ENCODE data around the gene TBCD.

TBCD gene

GRCh38 chr17:82826956-82827355, 75.1 kb downstream of the TBCD start:
- DNase-seq (ENCODE audit: extremely low spot score) = no peak
- TF ChIP-seq CTBP1 (IDR thresholded peaks at IDR 0.05; ENCODE audit: borderline replicate concordance) (no peak), NFRKB (IDR thresholded peaks at IDR 0.05) (no peak), FOXM1 (IDR thresholded peaks at IDR 0.05; ENCODE audit: borderline replicate concordance) (no peak), FOXK2 (IDR thresholded peaks at IDR 0.05) (no peak), ELF4 (IDR thresholded peaks at IDR 0.05) (no peak), ARNT (IDR thresholded peaks at IDR 0.05) (no peak)
- ChIA-PET POLR2A (no interaction called here), CTCF (no interaction called here)

DNA sequence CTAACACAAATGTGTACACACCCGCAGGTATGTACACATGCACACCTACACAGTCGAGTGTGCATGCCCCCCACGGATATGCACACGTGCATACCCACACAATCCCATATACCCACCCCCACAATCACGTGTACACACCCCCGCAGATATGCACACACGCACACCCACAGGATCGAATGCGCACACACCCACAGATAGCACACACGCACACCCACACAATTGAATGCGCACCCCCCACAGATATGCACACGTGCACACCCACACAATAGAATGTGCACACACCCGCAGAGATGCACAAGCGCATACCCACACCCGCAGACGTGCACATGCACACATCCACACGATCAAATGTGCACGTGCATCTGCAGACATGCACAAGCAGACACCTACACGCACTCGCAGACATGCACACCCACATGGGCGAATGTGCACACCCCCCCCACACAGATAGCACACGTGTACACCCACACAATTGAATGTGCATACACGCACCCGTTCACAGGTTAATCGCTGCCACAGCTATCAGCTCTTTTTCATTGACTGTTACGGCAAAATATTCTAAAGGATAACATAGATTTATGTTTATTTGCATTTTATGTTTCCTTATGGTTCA, 77.1 kb downstream of the TBCD start:
- TF ChIP-seq, protein P1, sequence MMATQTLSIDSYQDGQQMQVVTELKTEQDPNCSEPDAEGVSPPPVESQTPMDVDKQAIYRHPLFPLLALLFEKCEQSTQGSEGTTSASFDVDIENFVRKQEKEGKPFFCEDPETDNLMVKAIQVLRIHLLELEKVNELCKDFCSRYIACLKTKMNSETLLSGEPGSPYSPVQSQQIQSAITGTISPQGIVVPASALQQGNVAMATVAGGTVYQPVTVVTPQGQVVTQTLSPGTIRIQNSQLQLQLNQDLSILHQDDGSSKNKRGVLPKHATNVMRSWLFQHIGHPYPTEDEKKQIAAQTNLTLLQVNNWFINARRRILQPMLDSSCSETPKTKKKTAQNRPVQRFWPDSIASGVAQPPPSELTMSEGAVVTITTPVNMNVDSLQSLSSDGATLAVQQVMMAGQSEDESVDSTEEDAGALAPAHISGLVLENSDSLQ (IDR thresholded peaks at IDR 0.05) = no peak
- TF ChIP-seq FOXM1 (IDR thresholded peaks at IDR 0.05; ENCODE audit: borderline replicate concordance) (no peak), FOXK2 (IDR thresholded peaks at IDR 0.05) (no peak), TARDBP (IDR thresholded peaks at IDR 0.05) (no peak), ARNT (IDR thresholded peaks at IDR 0.05) (no peak), HDGF (IDR thresholded peaks at IDR 0.05; ENCODE audit: borderline replicate concordance) (no peak), CTBP1 (IDR thresholded peaks at IDR 0.05; ENCODE audit: borderline replicate concordance) (no peak), FOXA1 (IDR thresholded peaks at IDR 0.05) (no peak), LEF1 (IDR thresholded peaks at IDR 0.05; ENCODE audit: borderline replicate concordance) (no peak), ELF4 (IDR thresholded peaks at IDR 0.05) (no peak), SUZ12 (IDR thresholded peaks at IDR 0.05) (no peak), SP1 (IDR thresholded peaks at IDR 0.05) (no peak), NFRKB (IDR thresholded peaks at IDR 0.05) (no peak), ZNF384 (IDR thresholded peaks at IDR 0.05) (no peak)
- no peak for DNase-seq (ENCODE audit: extremely low spot score)
- POLR2A ChIA-PET = no interaction called here
- CTCF ChIA-PET = no interaction called here

DNA sequence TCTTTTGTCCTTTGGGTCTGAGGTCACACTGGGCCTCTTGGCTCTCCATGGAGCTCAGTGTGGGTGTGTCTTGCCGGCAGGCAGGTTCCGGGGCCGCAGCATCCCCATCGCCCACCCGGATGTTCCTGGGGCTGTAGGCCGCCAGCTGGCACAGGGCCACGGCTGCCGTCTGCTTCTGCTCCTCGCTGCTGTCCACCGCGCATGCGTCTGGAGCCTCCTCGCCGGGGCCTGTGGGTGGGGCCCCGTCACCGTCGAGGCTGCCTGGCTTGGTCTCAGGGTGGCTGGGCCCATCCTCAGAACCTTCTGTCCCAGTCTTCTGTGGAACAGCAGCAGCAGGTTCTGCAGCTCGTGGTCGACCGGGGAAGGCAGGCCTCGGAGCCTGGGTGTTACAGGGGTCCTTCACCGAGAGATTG, 78.4 kb downstream of the TBCD start:
- no peak for TF ChIP-seq LEF1 (IDR thresholded peaks at IDR 0.05; ENCODE audit: borderline replicate concordance)
- no peak for TF ChIP-seq FOXA1 (IDR thresholded peaks at IDR 0.05)
- TF ChIP-seq BHLHE40 (IDR thresholded peaks at IDR 0.05; ENCODE audit: borderline replicate concordance) = no peak
- no peak for TF ChIP-seq ELF4 (IDR thresholded peaks at IDR 0.05)
- no peak for TF ChIP-seq ARNT (IDR thresholded peaks at IDR 0.05)
- TF ChIP-seq L3MBTL2 (conservative IDR thresholded peaks at IDR 0.05) = no peak
- no peak for TF ChIP-seq FOXM1 (IDR thresholded peaks at IDR 0.05; ENCODE audit: borderline replicate concordance)
- POLR2A ChIA-PET = no interaction called here
- CTCF ChIA-PET = no interaction called here
- no peak for DNase-seq (ENCODE audit: extremely low spot score)

DNA sequence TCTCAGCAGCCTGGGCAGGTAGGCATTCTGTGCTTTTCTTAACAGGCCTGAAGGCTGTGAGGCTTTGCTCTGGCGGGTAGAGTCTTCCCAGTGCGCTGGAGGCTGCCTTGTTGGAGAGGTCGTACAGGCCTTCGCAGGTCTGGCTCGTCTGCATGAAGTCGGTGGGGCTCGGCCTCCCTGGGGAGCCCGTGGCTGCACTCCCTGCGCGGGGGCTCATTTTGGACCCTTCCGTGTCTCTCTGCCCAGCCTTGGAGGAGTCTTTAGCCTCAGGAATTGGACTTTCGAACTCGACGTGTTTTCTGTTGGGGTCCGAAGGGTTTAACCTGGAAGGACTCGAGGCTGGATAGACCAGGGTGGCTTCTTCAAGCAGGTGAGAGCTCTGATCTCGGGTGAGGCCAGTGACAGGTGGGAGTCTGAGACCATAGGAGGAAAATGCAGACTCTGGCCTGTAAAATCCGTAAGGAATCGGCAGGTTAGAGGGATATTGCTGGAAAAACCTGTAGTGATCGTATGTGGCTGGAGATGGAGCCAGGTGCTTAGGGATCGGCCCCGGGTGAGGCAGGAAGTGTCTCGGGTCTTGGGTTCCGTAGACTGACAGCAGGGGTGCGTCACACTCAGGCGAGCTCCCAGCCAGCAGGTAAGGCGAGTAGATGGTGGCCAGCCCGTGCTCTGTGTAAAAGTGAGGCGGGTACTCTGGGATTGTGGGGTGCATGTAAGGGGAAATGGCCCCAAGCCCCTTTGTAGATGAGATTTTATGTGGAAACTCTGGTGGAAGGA, 79.4 kb downstream of the TBCD start:
- TF ChIP-seq FOXA1 (IDR thresholded peaks at IDR 0.05) (no peak), CTBP1 (IDR thresholded peaks at IDR 0.05; ENCODE audit: borderline replicate concordance) (no peak), SUZ12 (IDR thresholded peaks at IDR 0.05) (no peak)
- POLR2A ChIA-PET = no interaction called here
- no peak for DNase-seq (ENCODE audit: extremely low spot score)
- CTCF ChIA-PET = no interaction called here

GRCh38 chr17:82831818-82832200, 79.9 kb downstream of the TBCD start:
- no peak for TF ChIP-seq HDGF (IDR thresholded peaks at IDR 0.05; ENCODE audit: borderline replicate concordance)
- TF ChIP-seq TARDBP (IDR thresholded peaks at IDR 0.05) = no peak
- TF ChIP-seq FOXK2 (IDR thresholded peaks at IDR 0.05) = no peak
- TF ChIP-seq ARNT (IDR thresholded peaks at IDR 0.05) = no peak
- no peak for TF ChIP-seq LEF1 (IDR thresholded peaks at IDR 0.05; ENCODE audit: borderline replicate concordance)
- no peak for TF ChIP-seq SP1 (IDR thresholded peaks at IDR 0.05)
- TF ChIP-seq BHLHE40 (IDR thresholded peaks at IDR 0.05; ENCODE audit: borderline replicate concordance) = no peak
- TF ChIP-seq ZNF384 (IDR thresholded peaks at IDR 0.05) = no peak
- TF ChIP-seq SUZ12 (IDR thresholded peaks at IDR 0.05) = no peak
- no peak for TF ChIP-seq ELF4 (IDR thresholded peaks at IDR 0.05)
- TF ChIP-seq, protein P1 (IDR thresholded peaks at IDR 0.05) = no peak
- no peak for TF ChIP-seq CTBP1 (IDR thresholded peaks at IDR 0.05; ENCODE audit: borderline replicate concordance)
- no peak for TF ChIP-seq FOXA1 (IDR thresholded peaks at IDR 0.05)
- TF ChIP-seq FOXM1 (IDR thresholded peaks at IDR 0.05; ENCODE audit: borderline replicate concordance) = no peak
- TF ChIP-seq NFRKB (IDR thresholded peaks at IDR 0.05) = no peak
- no peak for DNase-seq (ENCODE audit: extremely low spot score)
- ChIA-PET POLR2A (no interaction called here), CTCF (no interaction called here)

GRCh38 chr17:82832411-82832810, 80.5 kb downstream of the TBCD start:
- DNase-seq (ENCODE audit: extremely low spot score) = no peak
- ChIA-PET POLR2A (no interaction called here), CTCF (no interaction called here)
- TF ChIP-seq HDGF (IDR thresholded peaks at IDR 0.05; ENCODE audit: borderline replicate concordance) = no peak

- no peak for TF ChIP-seq SP1 (IDR thresholded peaks at IDR 0.05)
- no peak for TF ChIP-seq FOXK2 (IDR thresholded peaks at IDR 0.05)
- TF ChIP-seq ARNT (IDR thresholded peaks at IDR 0.05) = no peak
- TF ChIP-seq SUZ12 (IDR thresholded peaks at IDR 0.05) = no peak
- no peak for TF ChIP-seq ELF4 (IDR thresholded peaks at IDR 0.05)
- TF ChIP-seq FOXA1 (IDR thresholded peaks at IDR 0.05) = no peak
- TF ChIP-seq FOXM1 (IDR thresholded peaks at IDR 0.05; ENCODE audit: borderline replicate concordance) = no peak
- no peak for TF ChIP-seq BHLHE40 (IDR thresholded peaks at IDR 0.05; ENCODE audit: borderline replicate concordance)
- no peak for TF ChIP-seq CTBP1 (IDR thresholded peaks at IDR 0.05; ENCODE audit: borderline replicate concordance)
- ChIA-PET CTCF (no interaction called here), POLR2A (no interaction called here)
These were observed 81.1 kb downstream of the TBCD start for GRCh38 chr17:82832881-82833475.

More at GRCh38 chr17:82832881-82833475, 81.1 kb downstream of the TBCD start:
- no peak for DNase-seq (ENCODE audit: extremely low spot score)

All from HEK293T (cell line).